ENCODE results near the gene PTER. TPM values are rescaled to one million over a fixed set of nuclear protein-coding genes. Genes with fewer than 3 reads are reported as not detected.
A peak's percentile ranks its signal among the peaks of the same experiment; 100 is the strongest.

PTER gene
- polyA plus RNA-seq, 1 donor = 11.5 TPM

GRCh38 chr10:16497911-16498310 is 61.1 kb downstream of the PTER start:
- Histone ChIP-seq H3K4me1 (ENCODE audit: control insufficient read depth, insufficient read depth, low read length) (no peaks in the 10 kb centered on the region), H3K27ac (ENCODE audit: low read length) (no peak overlapping the region), H3K27me3 (ENCODE audit: control insufficient read depth, insufficient read depth, low read length) (no peaks in the 10 kb centered on the region), H3K9me3 (ENCODE audit: control insufficient read depth, low read depth, low read length) (no peaks in the 10 kb centered on the region), H3K4me3 (ENCODE audit: low read length) (no peak overlapping the region), H3K36me3 (ENCODE audit: control insufficient read depth, insufficient read depth, low read length) (no peaks in the 10 kb centered on the region)
- DNase-seq = no peak
- 100% methylated on average over 1 of the region's 4 CpGs for WGBS (ENCODE audit: insufficient coverage, low lambda C conversion rate)

GRCh38 chr10:16505161-16505560 is 68.4 kb downstream of the PTER start:
- H3K9me3 ChIP-seq (ENCODE audit: control insufficient read depth, low read depth, low read length) = no peaks in the 10 kb centered on the region
- no peaks in the 10 kb centered on the region for H3K27me3 ChIP-seq (ENCODE audit: control insufficient read depth, insufficient read depth, low read length)
- no peak overlapping the region for H3K27ac ChIP-seq (ENCODE audit: low read length)
- DNase-seq = no peak
- no peak overlapping the region for H3K4me3 ChIP-seq (ENCODE audit: low read length)
- 83% methylated on average over 1 of the region's 1 CpG for WGBS (ENCODE audit: insufficient coverage, low lambda C conversion rate)
- H3K4me1 ChIP-seq (ENCODE audit: control insufficient read depth, insufficient read depth, low read length) = no peaks in the 10 kb centered on the region
- H3K36me3 ChIP-seq (ENCODE audit: control insufficient read depth, insufficient read depth, low read length) = no peaks in the 10 kb centered on the region

- 100% methylated on average over 1 of the region's 5 CpGs for WGBS (ENCODE audit: insufficient coverage, low lambda C conversion rate)
- no peak for DNase-seq
- Histone ChIP-seq H3K4me1 (ENCODE audit: control insufficient read depth, insufficient read depth, low read length) (no peaks in the 10 kb centered on the region), H3K36me3 (ENCODE audit: control insufficient read depth, insufficient read depth, low read length) (no peaks in the 10 kb centered on the region), H3K27ac (ENCODE audit: low read length) (no peak overlapping the region), H3K27me3 (ENCODE audit: control insufficient read depth, insufficient read depth, low read length) (no peaks in the 10 kb centered on the region), H3K9me3 (ENCODE audit: control insufficient read depth, low read depth, low read length) (no peaks in the 10 kb centered on the region), H3K4me3 (ENCODE audit: low read length) (no peak overlapping the region)
Observed at GRCh38 chr10:16509996-16510395, 73.2 kb downstream of the PTER start.

GRCh38 chr10:16510843-16511242 is 74.0 kb downstream of the PTER start:
- no peak for DNase-seq
- 72% methylated on average over 3 of the region's 9 CpGs for WGBS (ENCODE audit: insufficient coverage, low lambda C conversion rate)
- Histone ChIP-seq H3K4me3 (ENCODE audit: low read length) (no peak overlapping the region), H3K27me3 (ENCODE audit: control insufficient read depth, insufficient read depth, low read length) (no peaks in the 10 kb centered on the region), H3K36me3 (ENCODE audit: control insufficient read depth, insufficient read depth, low read length) (no peaks in the 10 kb centered on the region), H3K9me3 (ENCODE audit: control insufficient read depth, low read depth, low read length) (no peaks in the 10 kb centered on the region), H3K27ac (ENCODE audit: low read length) (no peak overlapping the region), H3K4me1 (ENCODE audit: control insufficient read depth, insufficient read depth, low read length) (no peaks in the 10 kb centered on the region)

GRCh38 chr10:16518822-16519221 is 82.0 kb downstream of the PTER start:
- Histone ChIP-seq H3K4me1 (ENCODE audit: control insufficient read depth, insufficient read depth, low read length) (peaks cover 4% of the 10 kb centered on the region), H3K4me3 (ENCODE audit: low read length) (no peak overlapping the region), H3K36me3 (ENCODE audit: control insufficient read depth, insufficient read depth, low read length) (no peaks in the 10 kb centered on the region), H3K27me3 (ENCODE audit: control insufficient read depth, insufficient read depth, low read length) (peaks cover 49% of the 10 kb centered on the region), H3K9me3 (ENCODE audit: control insufficient read depth, low read depth, low read length) (peaks cover 9% of the 10 kb centered on the region), H3K27ac (ENCODE audit: low read length) (no peak overlapping the region)
- no peak for DNase-seq
- WGBS (ENCODE audit: insufficient coverage, low lambda C conversion rate) = 67% methylated on average over 1 of the region's 4 CpGs

GRCh38 chr10:16519250-16519907 is 82.6 kb downstream of the PTER start:
- Histone ChIP-seq H3K4me3 (ENCODE audit: low read length) (no peak overlapping the region), H3K4me1 (ENCODE audit: control insufficient read depth, insufficient read depth, low read length) (peaks cover 4% of the 10 kb centered on the region), H3K27ac (ENCODE audit: low read length) (no peak overlapping the region), H3K9me3 (ENCODE audit: control insufficient read depth, low read depth, low read length) (peaks cover 9% of the 10 kb centered on the region), H3K36me3 (ENCODE audit: control insufficient read depth, insufficient read depth, low read length) (no peaks in the 10 kb centered on the region), H3K27me3 (ENCODE audit: control insufficient read depth, insufficient read depth, low read length) (peaks cover 54% of the 10 kb centered on the region)
- no CpG with 5 or more reads among the region's 31 CpGs for WGBS (ENCODE audit: insufficient coverage, low lambda C conversion rate)
- DNase-seq = no peak

- Histone ChIP-seq H3K9me3 (ENCODE audit: control insufficient read depth, low read depth, low read length) (peaks cover 9% of the 10 kb centered on the region), H3K27ac (ENCODE audit: low read length) (no peak overlapping the region), H3K4me3 (ENCODE audit: low read length) (no peak overlapping the region), H3K4me1 (ENCODE audit: control insufficient read depth, insufficient read depth, low read length) (peaks cover 4% of the 10 kb centered on the region), H3K27me3 (ENCODE audit: control insufficient read depth, insufficient read depth, low read length) (peaks cover 59% of the 10 kb centered on the region), H3K36me3 (ENCODE audit: control insufficient read depth, insufficient read depth, low read length) (no peaks in the 10 kb centered on the region)
- 4% methylated on average over 5 of the region's 104 CpGs for WGBS (ENCODE audit: insufficient coverage, low lambda C conversion rate)
- peak in 1 of 2 donors; percentile 3 for DNase-seq
Observed at GRCh38 chr10:16519908-16520861, 83.4 kb downstream of the PTER start.

GRCh38 chr10:16520900-16521299 is 84.1 kb downstream of the PTER start:
- peaks cover 9% of the 10 kb centered on the region for H3K9me3 ChIP-seq (ENCODE audit: control insufficient read depth, low read depth, low read length)
- H3K27me3 ChIP-seq (ENCODE audit: control insufficient read depth, insufficient read depth, low read length) = peaks cover 61% of the 10 kb centered on the region
- no peak overlapping the region for H3K4me3 ChIP-seq (ENCODE audit: low read length)
- H3K27ac ChIP-seq (ENCODE audit: low read length) = no peak overlapping the region
- H3K4me1 ChIP-seq (ENCODE audit: control insufficient read depth, insufficient read depth, low read length) = peaks cover 4% of the 10 kb centered on the region
- H3K36me3 ChIP-seq (ENCODE audit: control insufficient read depth, insufficient read depth, low read length) = no peaks in the 10 kb centered on the region
- DNase-seq = peak in 1 of 2 donors; percentile 13
- WGBS (ENCODE audit: insufficient coverage, low lambda C conversion rate) = no CpG with 5 or more reads among the region's 39 CpGs

- H3K36me3 ChIP-seq (ENCODE audit: control insufficient read depth, insufficient read depth, low read length) = no peaks in the 10 kb centered on the region
- DNase-seq = peak in 1 of 2 donors; percentile 35
- H3K4me1 ChIP-seq (ENCODE audit: control insufficient read depth, insufficient read depth, low read length) = peaks cover 4% of the 10 kb centered on the region
- no peak within 1 kb of the TSS for H3K4me3 ChIP-seq (ENCODE audit: low read length)
- peaks cover 9% of the 10 kb centered on the region for H3K9me3 ChIP-seq (ENCODE audit: control insufficient read depth, low read depth, low read length)
- H3K27ac ChIP-seq (ENCODE audit: low read length) = no peak within 1 kb of the TSS
- 0% methylated on average over 1 of the region's 68 CpGs for WGBS (ENCODE audit: insufficient coverage, low lambda C conversion rate)
- peaks cover 63% of the 10 kb centered on the region for H3K27me3 ChIP-seq (ENCODE audit: control insufficient read depth, insufficient read depth, low read length)
Observed at GRCh38 chr10:16521311-16522016, 84.7 kb downstream of the PTER start, which contains the start of gene C1QL3. Gene C1QL3 (minus strand): TSS chr10:16521879. CDS start chr10:16521065, 814 bp downstream.

GRCh38 chr10:16527452-16527851 is 90.6 kb downstream of the PTER start:
- 100% methylated on average over 1 of the region's 4 CpGs for WGBS (ENCODE audit: insufficient coverage, low lambda C conversion rate)
- no peaks in the 10 kb centered on the region for H3K9me3 ChIP-seq (ENCODE audit: control insufficient read depth, low read depth, low read length)
- H3K27ac ChIP-seq (ENCODE audit: low read length) = no peak overlapping the region
- peaks cover 35% of the 10 kb centered on the region for H3K27me3 ChIP-seq (ENCODE audit: control insufficient read depth, insufficient read depth, low read length)
- H3K36me3 ChIP-seq (ENCODE audit: control insufficient read depth, insufficient read depth, low read length) = no peaks in the 10 kb centered on the region
- DNase-seq = no peak
- H3K4me3 ChIP-seq (ENCODE audit: low read length) = no peak overlapping the region
- H3K4me1 ChIP-seq (ENCODE audit: control insufficient read depth, insufficient read depth, low read length) = no peaks in the 10 kb centered on the region

All from large intestine (tissue), 3 donors.